ENCODE measurements around the gene TJP3.
"Not testable (repeated sequence)": the region's sequence is repeated elsewhere in the genome, so short reads cannot be mapped to it uniquely, and the experiment has no call there.

Gene TJP3

GRCh38 chr19:3762501-3763459, 54.6 kb downstream of the TJP3 start, which contains the start of gene MRPL54:
MRPL54 (plus strand) TSS chr19:3762682; CDS start chr19:3762701, 19 bp downstream.
- H3K79me2 ChIP-seq (ENCODE audit: control insufficient read depth, low read length) = peaks cover 39% of the 10 kb centered on the region
- peaks cover 7% of the 10 kb centered on the region for H3F3A ChIP-seq (ENCODE audit: control insufficient read depth, insufficient read depth)
- H3K9me2 ChIP-seq (replicated peaks; ENCODE audit: control insufficient read depth, low read length) = no peaks in the 10 kb centered on the region
- peaks cover 13% of the 10 kb centered on the region for H3K4me1 ChIP-seq (ENCODE audit: control insufficient read depth, low read length)
- no peaks in the 10 kb centered on the region for H3K9me3 ChIP-seq (ENCODE audit: control insufficient read depth, insufficient read depth, low read length)
- no peaks in the 10 kb centered on the region for H3K27me3 ChIP-seq (ENCODE audit: control insufficient read depth, low read length)
- peaks cover 30% of the 10 kb centered on the region for H3K36me3 ChIP-seq (ENCODE audit: control insufficient read depth, low read length)
- peak within 1 kb of the TSS; percentile 82 for H3K27ac ChIP-seq (ENCODE audit: low read depth, low read length)
- TF ChIP-seq EZH2phosphoT487 (IDR thresholded peaks at IDR 0.05; ENCODE audit: borderline replicate concordance, low read length) = no peak
- TF ChIP-seq, protein P1, sequence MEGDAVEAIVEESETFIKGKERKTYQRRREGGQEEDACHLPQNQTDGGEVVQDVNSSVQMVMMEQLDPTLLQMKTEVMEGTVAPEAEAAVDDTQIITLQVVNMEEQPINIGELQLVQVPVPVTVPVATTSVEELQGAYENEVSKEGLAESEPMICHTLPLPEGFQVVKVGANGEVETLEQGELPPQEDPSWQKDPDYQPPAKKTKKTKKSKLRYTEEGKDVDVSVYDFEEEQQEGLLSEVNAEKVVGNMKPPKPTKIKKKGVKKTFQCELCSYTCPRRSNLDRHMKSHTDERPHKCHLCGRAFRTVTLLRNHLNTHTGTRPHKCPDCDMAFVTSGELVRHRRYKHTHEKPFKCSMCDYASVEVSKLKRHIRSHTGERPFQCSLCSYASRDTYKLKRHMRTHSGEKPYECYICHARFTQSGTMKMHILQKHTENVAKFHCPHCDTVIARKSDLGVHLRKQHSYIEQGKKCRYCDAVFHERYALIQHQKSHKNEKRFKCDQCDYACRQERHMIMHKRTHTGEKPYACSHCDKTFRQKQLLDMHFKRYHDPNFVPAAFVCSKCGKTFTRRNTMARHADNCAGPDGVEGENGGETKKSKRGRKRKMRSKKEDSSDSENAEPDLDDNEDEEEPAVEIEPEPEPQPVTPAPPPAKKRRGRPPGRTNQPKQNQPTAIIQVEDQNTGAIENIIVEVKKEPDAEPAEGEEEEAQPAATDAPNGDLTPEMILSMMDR (IDR thresholded peaks at IDR 0.05; ENCODE audit: low read depth, low read length, poor library complexity, severe bottlenecking) = no peak
- H3K4me3 ChIP-seq (ENCODE audit: low read length) = peak within 1 kb of the TSS; percentile 96
- H4K20me1 ChIP-seq (ENCODE audit: control insufficient read depth, insufficient read depth, low read depth, low read length) = no peaks in the 10 kb centered on the region
- peak within 1 kb of the TSS; percentile 83 for H3K4me2 ChIP-seq (ENCODE audit: low read length)

GRCh38 chr19:3765121-3765520, 56.9 kb downstream of the TJP3 start:
- Histone ChIP-seq H3K27me3 (ENCODE audit: control insufficient read depth, low read length) (no peaks in the 10 kb centered on the region), H3K9me2 (replicated peaks; ENCODE audit: control insufficient read depth, low read length) (no peaks in the 10 kb centered on the region), H3K4me1 (ENCODE audit: control insufficient read depth, low read length) (peaks cover 13% of the 10 kb centered on the region), H3K4me2 (ENCODE audit: low read length) (no peak overlapping the region), H3K79me2 (ENCODE audit: control insufficient read depth, low read length) (peaks cover 25% of the 10 kb centered on the region), H3F3A (ENCODE audit: control insufficient read depth, insufficient read depth) (peaks cover 7% of the 10 kb centered on the region), H3K4me3 (ENCODE audit: low read length) (no peak overlapping the region), H4K20me1 (ENCODE audit: control insufficient read depth, insufficient read depth, low read depth, low read length) (no peaks in the 10 kb centered on the region), H3K9me3 (ENCODE audit: control insufficient read depth, insufficient read depth, low read length) (no peaks in the 10 kb centered on the region), H3K36me3 (ENCODE audit: control insufficient read depth, low read length) (peaks cover 17% of the 10 kb centered on the region), H3K27ac (ENCODE audit: low read depth, low read length) (no peak overlapping the region)
- no peak for TF ChIP-seq EZH2phosphoT487 (IDR thresholded peaks at IDR 0.05; ENCODE audit: borderline replicate concordance, low read length)
- TF ChIP-seq, protein P1 (IDR thresholded peaks at IDR 0.05; ENCODE audit: low read depth, low read length, poor library complexity, severe bottlenecking) = no peak

DNA sequence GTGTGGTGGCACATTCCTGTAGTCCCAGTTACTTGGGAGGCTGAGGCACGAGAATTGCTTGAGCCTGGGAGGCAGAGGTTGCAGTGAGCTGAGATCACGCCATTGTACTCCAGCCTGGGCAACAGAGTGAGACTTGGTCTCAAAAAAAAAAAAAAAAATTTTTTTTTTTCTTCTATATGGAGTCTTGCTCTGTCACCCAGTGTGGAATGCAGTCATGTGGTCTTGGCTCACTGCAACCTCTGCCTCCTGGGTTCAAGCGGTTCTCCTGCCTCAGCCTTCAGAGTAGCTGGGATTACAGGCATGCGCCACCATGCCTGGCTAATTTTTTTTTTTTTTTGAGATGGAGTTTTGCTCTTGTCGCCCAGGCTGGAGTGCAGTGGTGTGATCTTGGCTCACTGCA, 57.6 kb downstream of the TJP3 start:
- H3K79me2 ChIP-seq (ENCODE audit: control insufficient read depth, low read length) = peaks cover 19% of the 10 kb centered on the region
- not testable (repeated sequence) for H3K4me2 ChIP-seq (ENCODE audit: low read length); H3K9me3 ChIP-seq (ENCODE audit: control insufficient read depth, insufficient read depth, low read length); H3K4me3 ChIP-seq (ENCODE audit: low read length); H3K9me2 ChIP-seq (replicated peaks; ENCODE audit: control insufficient read depth, low read length); H3K27me3 ChIP-seq (ENCODE audit: control insufficient read depth, low read length); H3K27ac ChIP-seq (ENCODE audit: low read depth, low read length); H3F3A ChIP-seq (ENCODE audit: control insufficient read depth, insufficient read depth); H4K20me1 ChIP-seq (ENCODE audit: control insufficient read depth, insufficient read depth, low read depth, low read length)
- peaks cover 17% of the 10 kb centered on the region for H3K36me3 ChIP-seq (ENCODE audit: control insufficient read depth, low read length)
- peaks cover 10% of the 10 kb centered on the region for H3K4me1 ChIP-seq (ENCODE audit: control insufficient read depth, low read length)

- Histone ChIP-seq H3K9me2 (replicated peaks; ENCODE audit: control insufficient read depth, low read length) (no peaks in the 10 kb centered on the region), H3K4me1 (ENCODE audit: control insufficient read depth, low read length) (peaks cover 10% of the 10 kb centered on the region), H3F3A (ENCODE audit: control insufficient read depth, insufficient read depth) (peaks cover 7% of the 10 kb centered on the region), H3K36me3 (ENCODE audit: control insufficient read depth, low read length) (peaks cover 17% of the 10 kb centered on the region), H3K79me2 (ENCODE audit: control insufficient read depth, low read length) (peaks cover 12% of the 10 kb centered on the region), H3K9me3 (ENCODE audit: control insufficient read depth, insufficient read depth, low read length) (no peaks in the 10 kb centered on the region), H3K27ac (ENCODE audit: low read depth, low read length) (no peak overlapping the region), H4K20me1 (ENCODE audit: control insufficient read depth, insufficient read depth, low read depth, low read length) (no peaks in the 10 kb centered on the region), H3K27me3 (ENCODE audit: control insufficient read depth, low read length) (no peaks in the 10 kb centered on the region), H3K4me3 (ENCODE audit: low read length) (no peak overlapping the region), H3K4me2 (ENCODE audit: low read length) (no peak overlapping the region)
- no peak for TF ChIP-seq EZH2phosphoT487 (IDR thresholded peaks at IDR 0.05; ENCODE audit: borderline replicate concordance, low read length)
- TF ChIP-seq, protein P1 (IDR thresholded peaks at IDR 0.05; ENCODE audit: low read depth, low read length, poor library complexity, severe bottlenecking) = no peak
Observed at GRCh38 chr19:3766520-3766919, 58.3 kb downstream of the TJP3 start.

All from DOHH2 (cell line).